ENCODE data around the gene ZSWIM5.

DNA sequence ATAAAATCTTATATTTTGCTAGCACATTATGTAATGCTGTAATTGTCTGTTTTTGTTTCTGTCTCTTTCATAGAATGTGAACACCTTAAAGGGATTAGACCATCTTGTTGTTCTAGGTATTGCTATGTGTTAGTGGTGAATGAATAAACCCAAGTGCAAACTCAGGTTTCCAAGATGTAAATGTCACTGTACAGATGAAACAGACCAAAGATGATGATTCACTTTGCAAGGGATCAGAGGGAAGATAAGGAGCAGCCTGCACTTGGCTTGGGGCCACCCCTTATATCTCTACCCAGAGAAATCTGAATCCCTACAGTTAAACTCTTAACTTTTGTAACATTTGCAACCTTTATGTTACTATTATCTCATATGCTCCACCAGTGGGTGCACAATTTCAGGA lies 168.9 kb downstream of the ZSWIM5 start:
- TF ChIP-seq, protein P1, sequence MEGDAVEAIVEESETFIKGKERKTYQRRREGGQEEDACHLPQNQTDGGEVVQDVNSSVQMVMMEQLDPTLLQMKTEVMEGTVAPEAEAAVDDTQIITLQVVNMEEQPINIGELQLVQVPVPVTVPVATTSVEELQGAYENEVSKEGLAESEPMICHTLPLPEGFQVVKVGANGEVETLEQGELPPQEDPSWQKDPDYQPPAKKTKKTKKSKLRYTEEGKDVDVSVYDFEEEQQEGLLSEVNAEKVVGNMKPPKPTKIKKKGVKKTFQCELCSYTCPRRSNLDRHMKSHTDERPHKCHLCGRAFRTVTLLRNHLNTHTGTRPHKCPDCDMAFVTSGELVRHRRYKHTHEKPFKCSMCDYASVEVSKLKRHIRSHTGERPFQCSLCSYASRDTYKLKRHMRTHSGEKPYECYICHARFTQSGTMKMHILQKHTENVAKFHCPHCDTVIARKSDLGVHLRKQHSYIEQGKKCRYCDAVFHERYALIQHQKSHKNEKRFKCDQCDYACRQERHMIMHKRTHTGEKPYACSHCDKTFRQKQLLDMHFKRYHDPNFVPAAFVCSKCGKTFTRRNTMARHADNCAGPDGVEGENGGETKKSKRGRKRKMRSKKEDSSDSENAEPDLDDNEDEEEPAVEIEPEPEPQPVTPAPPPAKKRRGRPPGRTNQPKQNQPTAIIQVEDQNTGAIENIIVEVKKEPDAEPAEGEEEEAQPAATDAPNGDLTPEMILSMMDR (IDR thresholded peaks at IDR 0.05; ENCODE audit: poor library complexity) = no peak
- TF ChIP-seq EZH2 (IDR thresholded peaks at IDR 0.05; ENCODE audit: borderline replicate concordance) = no peak

All from hepatocyte (in vitro differentiated cells).